GM18517 (cell line): ENCODE results near the gene RCOR3.
"Not testable (repeated sequence)": the region's sequence is repeated elsewhere in the genome, so short reads cannot be mapped to it uniquely, and the experiment has no call there.

ENCODE experiments used
- ATAC-seq: cut with Tn5 transposase; IDR thresholded peaks from one replicate; pipeline ENCODE4 v1.9.1; 2021; ENCODE audit warnings: mild to moderate bottlenecking, moderate library complexity; ENCODE audit not compliant: unreplicated experiment

Gene RCOR3

DNA sequence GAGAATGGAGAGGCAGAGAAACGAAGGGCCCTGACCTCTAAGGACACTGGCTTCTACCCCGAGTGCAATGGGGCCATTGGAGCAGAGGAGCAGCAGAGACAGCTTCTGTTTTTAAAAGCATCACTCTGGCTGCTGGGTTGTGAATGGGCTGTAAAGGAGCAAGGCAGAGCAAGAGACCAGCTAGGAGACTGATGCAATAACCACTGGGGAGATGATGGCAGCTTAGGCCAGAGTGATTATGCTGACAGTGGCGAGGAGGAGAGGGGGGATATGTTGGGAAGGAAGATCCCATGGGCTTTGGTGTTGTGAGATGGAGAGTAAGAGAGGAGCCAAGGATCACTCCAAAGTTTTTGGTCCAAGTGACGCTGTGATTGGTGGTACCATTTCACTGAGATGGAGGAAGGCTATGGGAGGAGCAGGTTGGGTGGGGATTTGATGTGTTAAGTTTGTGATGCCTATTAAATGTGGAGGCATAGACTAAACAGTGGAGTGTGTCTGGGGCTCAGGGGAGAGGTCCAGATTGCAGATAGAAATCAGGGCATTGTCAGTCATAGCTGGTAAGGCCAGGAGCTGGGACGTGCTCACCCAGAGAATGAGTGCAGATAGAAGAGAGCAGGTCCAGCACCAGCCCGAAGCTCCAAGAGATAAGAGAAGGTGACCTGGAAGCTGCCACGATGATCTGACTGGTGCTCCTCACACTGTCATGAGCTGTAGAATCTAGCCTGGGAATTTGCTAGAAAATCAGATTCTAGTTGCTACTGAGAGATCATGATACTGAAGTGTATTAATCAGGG, 78.5 kb downstream of the RCOR3 start:
- ATAC-seq: no peak

DNA sequence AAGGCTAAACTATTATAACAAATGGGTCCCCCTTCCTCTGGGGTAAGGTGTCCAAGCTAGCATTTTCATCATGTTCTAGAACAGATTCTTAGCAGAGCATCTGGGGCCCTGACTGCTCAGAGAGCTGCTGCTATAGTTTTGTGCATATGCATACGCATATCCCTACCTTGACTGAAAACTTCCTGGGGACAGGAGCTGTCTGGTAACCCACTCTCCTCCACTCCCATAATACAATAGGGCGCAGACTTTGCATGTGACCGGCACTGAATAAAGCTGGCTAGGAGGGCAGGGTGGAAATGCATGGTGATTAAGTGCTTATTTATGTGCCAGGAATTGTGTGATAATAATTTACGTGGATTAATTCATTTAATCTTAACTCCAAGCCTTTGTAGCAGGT, 79.1 kb downstream of the RCOR3 start:
- no peak for ATAC-seq

DNA sequence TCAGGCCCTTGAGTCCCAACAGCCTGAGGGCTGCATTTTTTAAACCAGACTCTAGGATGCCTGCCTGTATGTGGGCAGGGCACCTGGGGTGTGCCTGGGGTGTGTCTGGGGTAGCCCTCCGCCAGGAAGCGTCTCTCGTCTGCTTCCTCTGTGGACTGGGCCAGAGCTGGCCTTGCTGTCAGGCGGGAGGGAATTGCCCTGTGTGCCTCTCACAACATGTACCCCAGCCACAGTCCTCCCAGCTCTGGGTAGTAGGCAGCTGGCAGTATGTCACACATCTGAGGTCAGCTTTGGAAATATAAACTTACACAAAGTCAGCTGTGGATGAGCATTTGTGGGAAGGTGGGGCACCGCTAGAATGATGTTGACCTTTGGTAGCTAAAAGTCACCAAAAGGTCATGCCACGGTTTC, 80.5 kb downstream of the RCOR3 start:
- no peak for ATAC-seq

DNA sequence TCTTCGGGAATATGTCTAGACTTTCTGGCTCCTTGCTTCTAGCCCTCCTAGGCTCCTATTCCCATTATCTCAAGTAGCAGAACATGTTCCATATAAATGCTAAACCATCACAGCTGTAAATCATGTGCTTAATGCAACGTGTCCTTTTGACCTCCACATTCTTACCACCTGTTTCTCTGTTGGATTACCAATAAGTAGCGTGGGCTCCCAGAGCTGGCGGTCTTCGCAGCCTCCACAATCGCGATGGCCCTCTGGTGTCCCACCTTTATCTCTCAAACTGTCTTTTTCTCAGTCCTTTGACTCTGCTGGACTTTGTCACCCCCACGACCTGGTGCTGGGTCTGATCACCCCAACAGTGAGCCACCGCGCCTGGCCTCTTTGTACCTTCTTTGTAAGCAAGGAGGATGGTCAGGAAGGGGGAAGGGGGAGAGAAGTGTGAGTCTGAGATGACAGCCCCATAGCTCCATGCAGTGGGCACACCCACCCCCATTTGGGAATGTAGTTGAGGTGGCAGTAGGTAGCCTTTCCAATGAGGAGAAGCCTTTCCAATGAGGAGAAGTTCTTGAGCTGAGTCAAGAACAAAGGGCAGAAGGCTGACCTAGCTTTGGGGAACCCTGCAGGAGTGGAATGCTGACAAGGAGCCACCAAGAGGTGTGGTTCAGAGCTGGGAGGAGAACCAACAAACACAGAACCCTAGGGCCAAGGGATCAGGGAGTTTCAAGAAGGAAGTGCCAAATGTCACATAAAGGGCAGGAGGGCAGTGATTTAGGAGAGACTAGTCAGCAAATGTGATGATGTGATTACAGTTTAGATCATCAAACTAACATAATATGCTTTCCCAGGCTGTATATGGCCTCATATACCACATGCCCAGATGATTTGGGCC, 81.7 kb downstream of the RCOR3 start:
- no peak for ATAC-seq

DNA sequence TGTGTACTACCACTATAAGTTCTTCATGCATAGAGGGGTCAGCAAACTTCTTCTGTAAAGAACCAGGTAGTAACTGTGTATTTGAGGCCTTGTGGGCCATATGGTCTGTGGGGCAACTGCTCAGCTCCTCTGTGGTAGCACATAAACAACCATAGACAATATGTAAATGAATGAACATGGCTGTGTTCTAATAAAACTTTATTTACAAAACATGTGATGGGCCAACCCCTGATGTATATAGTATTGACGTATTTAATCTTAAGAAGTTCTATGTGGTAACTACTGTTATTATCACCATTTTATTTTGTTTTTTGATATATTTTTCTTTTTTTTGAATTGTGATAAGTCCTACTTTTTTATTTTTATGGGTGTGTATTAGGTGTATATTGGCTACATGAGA, 82.8 kb downstream of the RCOR3 start:
- no peak for ATAC-seq

DNA sequence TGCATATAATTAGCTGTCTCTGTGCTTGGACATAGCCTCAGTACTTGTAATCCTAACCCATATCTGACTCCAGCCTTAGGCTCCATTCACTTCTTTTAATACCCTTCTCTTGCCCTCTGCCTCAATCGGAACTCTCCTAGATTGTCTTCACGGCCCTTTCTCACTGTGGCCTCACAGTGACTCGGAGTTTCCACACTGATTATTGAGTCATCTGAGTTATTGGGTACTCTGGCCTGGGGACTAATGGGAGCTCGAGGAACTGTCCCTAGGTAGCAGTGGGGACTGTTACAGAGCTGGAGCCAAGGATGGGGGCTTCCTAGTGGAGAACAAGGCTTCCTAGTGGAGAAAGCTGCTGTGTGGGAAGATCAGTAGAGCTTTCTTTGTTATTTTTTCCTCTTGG, 84.4 kb downstream of the RCOR3 start:
- no peak for ATAC-seq

DNA sequence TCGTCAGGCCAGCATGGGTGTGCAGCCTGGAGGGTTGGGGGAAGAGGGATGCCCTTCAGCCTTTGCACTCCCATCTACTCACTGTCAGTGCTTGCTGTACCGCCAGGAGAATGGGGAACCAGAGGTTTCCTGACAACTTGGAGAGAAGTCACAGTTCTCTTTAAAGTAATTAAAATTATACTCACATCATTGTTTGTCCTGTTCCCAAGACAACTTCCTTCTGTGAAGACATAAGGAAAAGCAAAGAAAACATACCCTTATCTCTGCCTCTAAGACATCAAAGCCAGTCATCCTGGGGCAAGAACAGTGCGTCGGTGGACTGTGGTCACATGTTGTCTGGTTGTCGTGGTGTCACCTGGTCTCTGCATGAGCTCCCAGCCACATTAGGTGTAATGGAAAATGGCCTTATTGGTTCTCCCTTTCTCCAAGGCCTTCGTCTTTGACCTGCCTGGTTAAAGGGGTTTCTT, 85.0 kb downstream of the RCOR3 start:
- ATAC-seq: no peak

DNA sequence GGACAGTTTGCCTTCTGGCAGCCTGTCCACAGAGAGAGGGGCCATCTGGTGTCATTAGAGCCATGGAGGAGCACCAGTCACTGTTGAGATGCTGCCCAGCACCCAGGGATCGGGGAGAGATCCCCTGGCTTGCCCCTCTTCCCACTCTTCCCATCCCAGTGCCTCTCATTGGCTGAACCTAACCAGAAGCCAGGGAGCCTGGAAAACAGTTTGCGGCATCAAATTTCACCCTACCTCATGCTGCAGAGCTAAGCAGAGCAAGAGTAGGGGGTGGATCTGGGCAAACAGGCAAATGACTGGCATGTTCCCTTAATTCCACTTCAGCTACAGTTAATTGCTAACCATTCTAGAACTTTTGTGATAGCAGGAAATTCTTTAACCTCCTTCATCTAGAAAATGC, 86.6 kb downstream of the RCOR3 start:
- ATAC-seq: no peak

DNA sequence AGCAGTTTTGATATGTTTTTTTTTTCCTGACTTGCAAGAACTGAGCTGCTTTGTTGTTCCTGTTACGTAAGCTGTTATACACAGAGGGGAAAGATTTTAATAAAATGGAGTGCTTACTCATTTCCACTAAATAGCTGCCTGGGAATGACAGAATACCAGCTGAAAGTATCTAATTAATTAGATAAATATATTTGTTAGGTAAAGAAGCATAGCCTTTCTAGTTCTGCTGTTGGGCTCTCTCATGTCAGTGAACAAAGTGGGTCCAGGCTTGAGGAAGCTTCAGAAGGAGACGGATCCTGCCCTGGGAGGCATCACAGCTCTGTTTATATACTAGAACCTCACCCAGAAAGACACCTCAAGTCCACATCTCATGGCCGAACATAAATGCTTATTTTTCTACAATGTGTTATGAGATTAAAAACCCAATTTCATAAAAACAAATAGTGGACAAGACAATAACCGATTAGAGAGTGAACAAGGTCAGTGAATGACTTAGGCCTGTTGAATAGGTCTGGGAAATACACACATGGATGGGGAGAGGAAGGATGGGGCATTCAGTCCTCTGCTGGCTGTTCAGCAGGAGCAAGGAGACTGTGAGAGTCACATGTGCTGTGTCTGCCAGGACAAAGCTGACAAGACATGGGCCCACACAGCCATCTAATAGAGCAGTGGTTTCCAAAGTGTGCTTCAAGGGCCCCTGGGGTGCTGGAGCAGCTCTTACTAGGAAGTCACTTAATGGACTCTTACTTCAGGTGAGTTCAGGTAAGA, 88.1 kb downstream of the RCOR3 start:
- no peak for ATAC-seq

DNA sequence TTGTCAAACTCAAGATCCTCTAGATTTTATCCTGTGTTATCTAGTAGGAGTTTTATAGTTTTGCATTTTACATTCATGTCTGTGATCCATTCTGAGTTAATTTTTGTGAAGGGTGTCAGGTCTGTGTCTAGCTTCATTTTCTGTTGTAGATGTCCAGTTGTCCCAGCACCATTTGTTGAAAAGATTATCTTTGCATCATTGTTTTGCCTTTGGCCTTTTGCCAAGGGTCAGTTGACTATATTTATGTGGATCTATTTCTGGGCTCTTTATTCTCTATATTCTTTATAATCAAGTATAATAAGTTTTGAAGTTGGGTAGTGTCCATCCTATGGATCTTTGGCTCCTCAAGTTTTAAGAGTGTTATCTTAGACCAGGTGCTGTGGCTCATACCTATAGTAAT, 89.4 kb downstream of the RCOR3 start:
- no peak for ATAC-seq

DNA sequence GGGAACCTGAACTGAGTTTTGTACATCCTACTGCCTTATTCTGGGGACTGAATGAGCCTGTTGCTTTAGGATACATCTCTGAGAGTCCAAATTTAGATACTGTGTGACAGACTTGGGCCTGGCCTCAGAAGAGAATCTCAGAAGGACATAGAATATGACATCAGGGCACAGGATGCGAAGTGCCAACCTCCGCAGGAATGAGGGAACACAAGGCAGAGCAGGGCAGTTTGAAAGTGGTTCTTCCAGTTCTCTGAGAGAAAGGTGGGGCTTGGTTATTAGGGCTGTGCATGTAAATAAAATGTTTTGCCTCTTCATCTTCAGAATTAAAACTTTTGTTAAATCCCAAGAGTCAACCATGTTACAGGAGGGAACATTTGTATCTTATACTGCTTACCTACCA, 90.6 kb downstream of the RCOR3 start:
- ATAC-seq: no peak

DNA sequence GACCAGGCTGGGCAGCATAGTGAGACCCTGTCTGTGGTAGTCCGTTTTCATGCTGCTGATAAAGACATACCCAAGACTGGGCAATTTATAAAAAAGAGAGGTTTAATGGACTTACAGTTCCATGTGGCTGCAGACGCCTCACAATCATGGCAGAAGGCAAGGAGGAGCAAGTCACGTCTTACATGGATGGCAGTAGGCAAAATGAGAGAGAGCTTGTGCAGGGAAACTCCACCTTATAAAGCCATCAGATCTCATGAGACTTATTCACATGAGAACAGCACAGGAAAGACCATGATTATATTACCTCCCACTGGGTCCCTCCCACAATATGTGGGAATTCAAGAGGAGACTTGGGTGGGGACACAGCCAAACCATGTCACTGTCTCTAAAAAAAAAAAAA, 92.9 kb downstream of the RCOR3 start:
- not testable (repeated sequence) for ATAC-seq

DNA sequence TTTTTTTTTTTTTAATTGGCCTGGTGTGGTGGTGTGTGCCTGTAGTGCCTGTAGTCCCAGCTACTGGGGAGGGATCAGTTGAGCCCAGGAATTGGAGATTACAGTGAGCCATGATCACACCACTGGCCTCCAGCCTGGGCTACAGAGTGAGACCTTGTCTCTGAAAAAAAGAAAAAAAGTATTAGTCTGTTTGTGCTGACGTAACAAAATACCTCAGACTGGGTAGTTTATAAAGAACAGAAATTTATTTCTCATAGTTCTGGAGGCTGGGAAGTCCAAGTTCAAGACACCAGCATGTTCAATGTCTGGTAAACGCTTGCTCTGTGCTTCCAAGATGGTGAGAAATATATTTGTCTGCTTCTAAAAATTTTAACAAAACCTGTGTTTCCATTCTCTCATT, 93.3 kb downstream of the RCOR3 start:
- no peak for ATAC-seq

DNA sequence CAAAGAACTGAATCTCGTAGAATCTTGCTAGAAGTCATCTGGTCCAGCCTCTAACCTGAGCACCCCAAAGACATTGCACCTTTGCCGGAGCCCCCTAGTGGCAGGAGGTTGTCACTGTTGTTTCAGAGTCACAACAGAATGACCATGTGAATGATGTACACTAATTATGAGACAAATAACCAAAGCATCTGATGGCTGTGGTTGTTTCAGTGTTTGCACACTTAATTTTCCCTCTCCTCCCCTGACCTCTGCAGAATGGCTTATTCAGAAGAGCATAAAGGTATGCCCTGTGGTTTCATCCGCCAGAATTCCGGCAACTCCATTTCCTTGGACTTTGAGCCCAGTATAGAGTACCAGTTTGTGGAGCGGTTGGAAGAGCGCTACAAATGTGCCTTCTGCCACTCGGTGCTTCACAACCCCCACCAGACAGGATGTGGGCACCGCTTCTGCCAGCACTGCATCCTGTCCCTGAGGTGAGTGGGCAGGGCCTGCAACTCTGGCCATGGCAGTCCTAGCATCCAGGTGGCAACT, 93.9 kb downstream of the RCOR3 start:
- ATAC-seq: peak; percentile 78

DNA sequence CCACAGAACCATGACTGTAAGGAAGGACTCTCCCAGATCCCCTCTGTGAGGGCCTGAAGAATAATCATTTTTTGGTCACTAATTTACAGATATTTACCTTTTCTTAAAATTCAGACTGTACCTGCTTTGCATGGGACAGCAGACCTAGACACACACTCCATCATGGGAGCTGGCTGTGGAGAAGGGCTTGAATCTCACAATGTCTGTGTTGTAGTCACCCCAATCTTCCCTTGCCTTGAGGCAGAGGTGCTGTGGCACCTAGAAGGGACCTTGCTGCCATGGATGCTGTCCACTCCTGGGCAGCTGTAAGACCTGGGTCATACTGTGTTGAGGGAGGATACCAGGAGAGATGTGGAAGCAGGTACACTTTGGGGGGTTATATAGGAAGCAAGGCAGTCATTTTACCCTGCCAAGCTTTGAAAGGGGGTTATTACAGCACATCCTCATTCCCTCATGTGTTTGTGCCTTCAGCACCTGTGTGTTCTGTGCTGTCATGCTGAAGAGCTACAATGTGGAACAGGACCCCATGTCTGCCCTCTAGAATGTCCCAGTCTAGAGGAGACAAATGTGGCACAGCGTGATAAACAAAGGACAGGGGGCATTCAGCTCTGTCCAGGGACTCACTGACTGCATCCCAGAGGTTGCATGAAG, 94.5 kb downstream of the RCOR3 start:
- peak; percentile 15 for ATAC-seq

DNA sequence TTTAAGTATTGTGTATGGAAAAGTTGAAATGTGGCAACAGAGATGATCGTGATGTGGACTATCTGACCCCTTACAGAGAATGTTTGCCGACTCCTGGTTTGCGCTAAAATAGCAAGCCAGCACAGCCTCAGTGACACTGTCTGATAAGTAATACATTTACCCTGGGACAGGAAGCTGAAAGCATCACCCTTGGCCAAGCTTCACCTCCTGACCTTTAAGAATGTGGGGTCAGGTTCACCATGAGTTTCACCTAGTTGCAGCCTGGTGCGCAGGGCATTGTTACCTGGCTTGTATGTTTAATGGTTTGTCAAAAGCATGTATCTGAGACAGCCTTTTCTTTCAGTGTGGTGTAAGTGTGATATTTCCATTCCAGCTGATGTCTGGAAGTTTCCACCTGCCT, 96.7 kb downstream of the RCOR3 start:
- ATAC-seq: no peak

DNA sequence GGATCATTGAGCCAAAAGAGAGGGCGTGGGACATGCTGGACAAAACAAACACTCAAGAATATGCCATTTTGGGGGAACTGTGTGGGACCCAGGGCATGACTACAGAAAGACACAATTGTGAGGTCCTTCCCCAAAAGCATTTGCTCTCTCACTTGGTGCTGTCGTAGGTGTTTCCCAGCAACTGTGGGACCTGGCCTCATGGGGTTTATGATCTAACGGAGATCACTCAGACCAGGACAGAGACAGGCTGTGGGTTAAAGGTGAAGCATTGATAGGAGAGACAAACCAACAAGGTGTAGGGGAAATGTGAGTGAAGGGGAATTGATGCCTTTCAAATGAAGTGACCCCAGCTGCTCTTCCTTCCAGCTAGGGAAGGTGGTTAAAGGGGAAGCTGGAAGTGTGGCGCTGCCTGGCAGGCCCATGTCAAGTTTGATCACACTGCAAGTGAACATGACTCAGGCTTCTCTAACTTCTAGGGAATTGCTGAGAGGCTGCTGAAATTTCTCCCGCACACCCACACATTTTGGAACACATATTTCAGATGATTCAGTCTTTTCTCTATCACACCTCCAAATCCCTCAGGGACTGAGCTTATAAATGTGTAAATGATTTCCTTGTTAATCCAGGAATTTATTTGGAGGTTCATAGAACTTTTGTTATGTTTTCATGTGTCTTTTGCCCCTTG, 97.7 kb downstream of the RCOR3 start:
- no peak for ATAC-seq

DNA sequence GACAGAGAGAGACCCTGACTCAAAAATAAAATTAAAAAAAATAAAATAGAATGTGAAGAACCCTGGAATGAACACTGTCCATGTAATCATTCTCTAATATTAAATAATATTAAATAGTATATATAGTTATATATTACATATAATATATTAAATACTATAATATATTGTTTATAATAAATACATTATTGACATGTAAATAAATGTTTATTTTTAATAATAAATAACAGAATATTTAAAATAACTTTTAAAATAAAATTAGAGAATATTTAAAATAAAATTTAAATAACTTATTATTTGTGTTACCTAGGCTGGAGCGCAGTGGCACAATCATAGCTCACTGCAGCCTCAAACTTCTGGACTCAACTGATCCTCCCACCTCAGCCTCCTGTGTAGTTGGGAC, 99.5 kb downstream of the RCOR3 start:
- ATAC-seq: no peak

DNA sequence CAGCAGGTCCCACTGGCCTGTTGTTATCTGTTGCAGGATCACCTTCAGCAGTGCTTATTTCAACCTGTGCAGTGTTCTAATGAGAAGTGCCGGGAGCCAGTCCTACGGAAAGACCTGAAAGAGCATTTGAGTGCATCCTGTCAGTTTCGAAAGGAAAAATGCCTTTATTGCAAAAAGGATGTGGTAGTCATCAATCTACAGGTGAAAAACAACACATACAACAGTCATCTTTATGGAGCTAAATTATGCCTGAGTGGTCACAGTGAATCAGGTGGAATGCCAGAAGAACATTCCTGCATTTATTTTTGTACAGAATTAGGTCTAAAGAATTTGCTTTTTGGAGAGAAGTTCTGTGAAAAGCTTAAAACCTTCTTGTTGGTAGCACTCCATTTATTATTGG, 100.7 kb downstream of the RCOR3 start:
- no peak for ATAC-seq

DNA sequence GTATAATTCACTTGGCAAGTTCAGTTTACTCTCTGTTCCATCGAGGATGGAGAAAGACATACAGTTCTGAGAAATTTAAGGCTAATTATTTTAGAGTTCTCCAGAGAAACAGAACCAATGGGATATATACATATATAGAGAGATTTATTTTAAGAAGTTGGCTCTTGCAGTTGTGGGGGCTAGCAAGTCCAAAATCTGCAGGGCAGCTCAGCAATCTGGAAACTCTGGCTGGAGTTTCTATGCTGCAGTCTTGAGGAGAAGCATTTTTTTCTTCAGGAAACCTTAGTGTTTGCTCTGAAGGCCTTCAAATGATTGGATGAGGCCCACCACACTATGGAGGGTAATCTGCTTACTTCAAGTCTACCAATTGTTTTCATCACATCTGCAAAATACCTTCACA, 102.0 kb downstream of the RCOR3 start:
- ATAC-seq: no peak
